ENCODE results near the gene PRSS12. TPM values are rescaled to one million over a fixed set of nuclear protein-coding genes. Genes with fewer than 3 reads are reported as not detected.

PRSS12 gene
- total RNA-seq, 1 donor from 2014 or later: 1.0 TPM

- H3K4me3 ChIP-seq (ENCODE audit: low read depth, low read length): no peak overlapping the region
- TF ChIP-seq CTCF (conservative IDR thresholded peaks at IDR 0.05; ENCODE audit: low read depth, low read length): no peak
- DNase-seq (ENCODE audit: low read depth): no peak
Measured at GRCh38 chr4:118260309-118260708, 92.5 kb downstream of the PRSS12 start.

DNA sequence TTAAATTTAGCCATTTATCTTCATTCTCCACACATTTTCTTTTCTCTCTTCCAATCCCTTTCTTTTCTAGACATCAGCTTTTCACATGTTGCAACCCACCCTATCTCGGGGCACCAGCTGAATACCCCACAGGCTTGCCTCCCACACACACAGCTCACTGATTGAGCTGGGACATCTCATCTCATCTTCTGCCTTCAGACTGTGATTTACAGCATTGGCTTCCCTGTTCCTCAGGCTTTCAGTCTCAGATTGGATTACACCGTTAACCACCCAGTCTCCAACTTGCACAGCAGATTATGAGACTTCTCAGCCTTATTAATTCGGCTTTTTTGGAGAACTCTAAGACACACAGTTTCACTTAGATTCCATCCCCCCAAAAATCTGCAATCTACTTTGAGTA lies 93.7 kb downstream of the PRSS12 start:
- no peak for DNase-seq (ENCODE audit: low read depth)
- TF ChIP-seq CTCF (conservative IDR thresholded peaks at IDR 0.05; ENCODE audit: low read depth, low read length): no peak
- H3K4me3 ChIP-seq (ENCODE audit: low read depth, low read length): no peak overlapping the region

DNA sequence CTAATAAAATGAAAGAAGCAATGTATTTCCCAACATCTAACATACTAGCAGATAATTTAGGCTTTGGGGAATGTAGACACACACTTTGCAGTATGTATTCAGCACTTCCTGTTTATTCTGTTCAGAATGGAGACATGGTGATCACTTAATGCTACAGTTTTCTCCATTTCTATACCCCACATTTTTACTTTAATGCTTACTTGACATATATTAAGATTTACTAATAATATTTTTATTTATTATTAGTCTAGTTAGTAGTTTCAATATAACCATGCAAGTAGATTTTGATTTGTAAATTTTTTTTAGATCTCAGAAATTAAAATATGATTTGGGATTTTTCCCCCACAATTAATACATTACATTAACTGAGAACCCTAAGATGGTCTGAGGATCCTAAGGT lies 98.4 kb downstream of the PRSS12 start:
- no peak for DNase-seq (ENCODE audit: low read depth)
- no peak for TF ChIP-seq CTCF (conservative IDR thresholded peaks at IDR 0.05; ENCODE audit: low read depth, low read length)

DNA sequence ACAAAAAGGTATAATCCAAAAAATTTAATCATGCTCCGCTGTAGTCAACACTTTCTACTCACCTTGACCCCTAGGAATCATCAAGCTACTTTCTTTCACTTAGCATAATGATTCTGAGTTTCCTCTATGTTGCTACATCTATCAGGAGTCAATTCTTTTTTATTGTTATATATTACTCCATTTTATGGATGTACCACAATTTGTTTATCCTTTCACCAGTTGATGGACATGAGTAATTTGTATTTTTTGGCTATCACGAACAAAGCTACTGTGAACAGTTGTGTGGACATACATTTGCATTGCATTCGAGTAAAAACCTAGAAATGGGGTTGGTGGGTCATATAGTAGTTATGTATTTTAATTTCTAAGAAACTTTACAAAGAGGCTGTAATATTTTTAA lies 102.9 kb downstream of the PRSS12 start:
- DNase-seq (ENCODE audit: low read depth): no peak
- no peak for TF ChIP-seq CTCF (conservative IDR thresholded peaks at IDR 0.05; ENCODE audit: low read depth, low read length)
- no peak overlapping the region for H3K4me3 ChIP-seq (ENCODE audit: low read depth, low read length)

More for the DNA sequence above, 98.4 kb downstream of the PRSS12 start:
- no peak overlapping the region for H3K4me3 ChIP-seq (ENCODE audit: low read depth, low read length)

GRCh38 chr4:118237531-118237930 lies 115.3 kb downstream of the PRSS12 start:
- no peak for TF ChIP-seq CTCF (conservative IDR thresholded peaks at IDR 0.05; ENCODE audit: low read depth, low read length)
- no peak overlapping the region for H3K4me3 ChIP-seq (ENCODE audit: low read depth, low read length)
- DNase-seq (ENCODE audit: low read depth): no peak

DNA sequence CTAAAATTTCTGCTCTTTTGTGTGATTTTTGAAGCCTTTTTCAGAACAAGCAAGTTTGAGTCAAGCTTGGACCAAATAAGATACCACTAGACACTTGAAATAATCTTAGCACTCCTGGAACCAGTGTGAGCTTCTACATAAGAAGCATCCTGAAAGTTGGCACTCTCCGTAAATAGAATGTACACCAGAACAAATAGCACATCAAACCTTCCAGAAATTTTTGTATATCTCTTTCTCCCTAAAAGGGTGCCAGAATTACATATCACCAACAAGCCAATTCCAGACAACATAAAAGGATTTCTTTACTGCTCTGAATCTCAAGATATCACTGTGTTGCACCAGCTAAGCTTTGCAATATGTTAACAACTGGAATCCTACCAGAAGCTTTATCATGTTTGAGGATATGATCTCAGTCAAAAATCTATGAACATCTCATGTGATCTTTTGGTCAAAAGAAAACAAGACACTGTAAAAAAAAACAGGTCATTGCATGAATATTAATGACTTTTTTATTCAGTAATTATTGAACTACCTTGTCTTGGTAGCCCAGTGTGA lies 117.2 kb downstream of the PRSS12 start:
- no peak for TF ChIP-seq CTCF (conservative IDR thresholded peaks at IDR 0.05; ENCODE audit: low read depth, low read length)
- H3K4me3 ChIP-seq (ENCODE audit: low read depth, low read length): no peak overlapping the region
- DNase-seq (ENCODE audit: low read depth): no peak
